WERI-Rb-1 (cell line): ENCODE results near the gene GATA5.

Experiments
- DNase-seq: peaks from one replicate; pipeline ENCODE4 v3.0.0-alpha.2; 2020
- H3K27ac ChIP-seq: fragments of 250-450 bp; sonication (Bioruptor Pico); 2 replicates; pipeline ENCODE4 v1.5.1; 2020; ENCODE audit warnings: mild to moderate bottlenecking, moderate library complexity
- H3K27me3 ChIP-seq: fragments of 250-450 bp; sonication (Bioruptor Pico); 2 replicates; pipeline ENCODE4 v1.5.1; 2021; ENCODE audit warnings: mild to moderate bottlenecking, low read depth, moderate library complexity; ENCODE audit not compliant: insufficient read depth, severe bottlenecking
- H3K36me3 ChIP-seq: fragments of 250-450 bp; sonication (Bioruptor Pico); 2 replicates; pipeline ENCODE4 v1.5.1; 2020; ENCODE audit warnings: mild to moderate bottlenecking, moderate library complexity
- H3K4me3 ChIP-seq: 2 replicates; pipeline ENCODE4 v1.5.1; 2011; ENCODE audit warnings: low read depth, mild to moderate bottlenecking, control low read depth, low read length
- H3K9me3 ChIP-seq: fragments of 250-450 bp; sonication (Bioruptor Pico); 2 replicates; pipeline ENCODE4 v1.5.1; 2021; ENCODE audit warnings: mild to moderate bottlenecking, moderate library complexity; ENCODE audit not compliant: severe bottlenecking
- CTCF ChIP-seq: IDR thresholded peaks from 2 replicates; pipeline ENCODE4 v1.5.1; 2011; ENCODE audit warnings: low read depth, mild to moderate bottlenecking, control low read depth, inconsistent platforms, low read length

The GATA5 gene

GRCh38 chr20:62488470-62488869 is 12.7 kb upstream of the GATA5 start:
- TF ChIP-seq CTCF, result no peak
- H3K27ac ChIP-seq, result peak overlapping the region; percentile 99
- H3K27me3 ChIP-seq, result no peaks in the 10 kb centered on the region

GRCh38 chr20:62487561-62488354 is 12.0 kb upstream of the GATA5 start:
- Histone ChIP-seq H3K36me3 (no peaks in the 10 kb centered on the region), H3K27me3 (no peaks in the 10 kb centered on the region), H3K27ac (peak overlapping the region; percentile 99), H3K4me3 (peak overlapping the region; percentile 35), H3K9me3 (no peaks in the 10 kb centered on the region)
- peak; percentile 94 for DNase-seq
- no peak for TF ChIP-seq CTCF

More at GRCh38 chr20:62488470-62488869, 12.7 kb upstream of the GATA5 start:
- Histone ChIP-seq H3K4me3 (no peak overlapping the region), H3K36me3 (no peaks in the 10 kb centered on the region), H3K9me3 (no peaks in the 10 kb centered on the region)
- no peak for DNase-seq

- H3K9me3 ChIP-seq, result no peaks in the 10 kb centered on the region
- peak overlapping the region; percentile 35 for H3K4me3 ChIP-seq
- H3K36me3 ChIP-seq, result no peaks in the 10 kb centered on the region
- TF ChIP-seq CTCF, result no peak
- DNase-seq, result peak; percentile 75
- H3K27ac ChIP-seq, result peak overlapping the region; percentile 99
- no peaks in the 10 kb centered on the region for H3K27me3 ChIP-seq
Measured at GRCh38 chr20:62487118-62487517, 11.3 kb upstream of the GATA5 start.

- peak overlapping the region; percentile 99 for H3K27ac ChIP-seq
- no peak for DNase-seq
- H3K4me3 ChIP-seq, result peak overlapping the region; percentile 35
- H3K9me3 ChIP-seq, result no peaks in the 10 kb centered on the region
- H3K27me3 ChIP-seq, result no peaks in the 10 kb centered on the region
- H3K36me3 ChIP-seq, result no peaks in the 10 kb centered on the region
- TF ChIP-seq CTCF, result no peak
Measured at GRCh38 chr20:62486484-62486883, 10.7 kb upstream of the GATA5 start.

- Histone ChIP-seq H3K27ac (peak overlapping the region; percentile 99), H3K27me3 (no peaks in the 10 kb centered on the region), H3K36me3 (no peaks in the 10 kb centered on the region), H3K4me3 (no peak overlapping the region), H3K9me3 (no peaks in the 10 kb centered on the region)
- DNase-seq, result no peak
- TF ChIP-seq CTCF, result no peak
Measured at GRCh38 chr20:62485701-62486089, 9.9 kb upstream of the GATA5 start.
